SK-N-SH treated with all-trans-retinoic acid at 6 μM for 48 hours (cell line): Measurements from ENCODE around the gene TAOK1.
"Not testable (repeated sequence)": the region's sequence is repeated elsewhere in the genome, so short reads cannot be mapped to it uniquely, and the experiment has no call there.

ENCODE experiments used
- ATAC-seq: fragments of 200-7000 bp; cut with Tn5 transposase; 3 replicates; pipeline ENCODE4 v1.9.1; 2020; ENCODE audit warnings: mild to moderate bottlenecking, moderate library complexity
- ARNTL ChIP-seq: fragments of 450-650 bp; formaldehyde crosslinking; IDR thresholded peaks from 2 replicates; pipeline ENCODE4 v1.5.0; 2020; ENCODE audit warnings: low read depth, mild to moderate bottlenecking, moderate library complexity, borderline replicate concordance
- BACH2 ChIP-seq: fragments of 250-450 bp; sonication (Bioruptor Pico); IDR thresholded peaks from 2 replicates; pipeline ENCODE4 v1.9.0; 2021; ENCODE audit warnings: mild to moderate bottlenecking, borderline replicate concordance
- CSDC2 ChIP-seq: fragments of 250-450 bp; sonication (Bioruptor Pico); IDR thresholded peaks from 2 replicates; pipeline ENCODE4 v1.5.0; 2020; ENCODE audit warnings: mild to moderate bottlenecking, moderate library complexity
- GLIS3 ChIP-seq: fragments of 250-450 bp; sonication (Bioruptor Pico); IDR thresholded peaks from 2 replicates; pipeline ENCODE4 v1.5.0; 2020; ENCODE audit warnings: mild to moderate bottlenecking, moderate library complexity
- ISL1 ChIP-seq: fragments of 250-450 bp; sonication (Bioruptor Pico); IDR thresholded peaks from 2 replicates; pipeline ENCODE4 v2.1.2; 2022; ENCODE audit warnings: mild to moderate bottlenecking, moderate library complexity
- OSR1 ChIP-seq: fragments of 250-450 bp; sonication (Bioruptor Pico); IDR thresholded peaks from 2 replicates; pipeline ENCODE4 v1.8.0; 2022; ENCODE audit warnings: moderate library complexity, mild to moderate bottlenecking, inconsistent platforms
- PATZ1 ChIP-seq: fragments of 250-450 bp; sonication (Bioruptor Pico); IDR thresholded peaks from 2 replicates; pipeline ENCODE4 v1.8.0; 2020; ENCODE audit warnings: mild to moderate bottlenecking, moderate library complexity, borderline replicate concordance
- POU6F1 ChIP-seq: fragments of 250-450 bp; sonication (Bioruptor Pico); IDR thresholded peaks from 2 replicates; pipeline ENCODE4 v1.8.0; 2021; ENCODE audit warnings: low read depth, mild to moderate bottlenecking, moderate library complexity, borderline replicate concordance
- PPARA ChIP-seq: fragments of 250-450 bp; sonication (Bioruptor Pico); IDR thresholded peaks from 2 replicates; pipeline ENCODE4 v1.5.0; 2020; ENCODE audit warnings: mild to moderate bottlenecking, borderline replicate concordance
- RARB ChIP-seq: fragments of 250-450 bp; sonication (Bioruptor Pico); IDR thresholded peaks from 2 replicates; pipeline ENCODE4 v1.8.0; 2021; ENCODE audit warnings: mild to moderate bottlenecking, moderate library complexity
- SNAI2 ChIP-seq: fragments of 250-450 bp; sonication (Bioruptor Pico); IDR thresholded peaks from 2 replicates; pipeline ENCODE4 v1.5.0; 2020; ENCODE audit warnings: mild to moderate bottlenecking, moderate library complexity
- TCF4 ChIP-seq: fragments of 250-450 bp; sonication (Bioruptor Pico); IDR thresholded peaks from 2 replicates; pipeline ENCODE4 v1.8.0; 2021; ENCODE audit warnings: mild to moderate bottlenecking, moderate library complexity, borderline replicate concordance
- TOX ChIP-seq: fragments of 250-450 bp; sonication (Bioruptor Pico); IDR thresholded peaks from 2 replicates; pipeline ENCODE4 v1.8.0; 2021; ENCODE audit warnings: mild to moderate bottlenecking, moderate library complexity, borderline replicate concordance
- TSHZ2 ChIP-seq: fragments of 250-450 bp; sonication (Bioruptor Pico); IDR thresholded peaks from 2 replicates; pipeline ENCODE4 v1.5.0; 2020; ENCODE audit warnings: mild to moderate bottlenecking, moderate library complexity
- ZC3H10 ChIP-seq: fragments of 250-450 bp; sonication (Bioruptor Pico); IDR thresholded peaks from 2 replicates; pipeline ENCODE4 v1.5.1; 2021; ENCODE audit warnings: mild to moderate bottlenecking, moderate library complexity
- ZFP3 ChIP-seq: fragments of 250-450 bp; sonication (Bioruptor Pico); IDR thresholded peaks from 2 replicates; pipeline ENCODE4 v1.5.0; 2020; ENCODE audit warnings: mild to moderate bottlenecking, moderate library complexity
- ZFP30 ChIP-seq: fragments of 450-650 bp; formaldehyde crosslinking; IDR thresholded peaks from 2 replicates; pipeline ENCODE4 v1.5.0; 2022; ENCODE audit warnings: mild to moderate bottlenecking, moderate library complexity
- ZNF565 ChIP-seq: fragments of 450-650 bp; formaldehyde crosslinking; conservative IDR thresholded peaks from 2 replicates; pipeline ENCODE4 v1.5.0; 2020; ENCODE audit warnings: low read depth, mild to moderate bottlenecking, moderate library complexity
- ZNF70 ChIP-seq: fragments of 450-650 bp; formaldehyde crosslinking; IDR thresholded peaks from 2 replicates; pipeline ENCODE4 v1.5.0; 2020; ENCODE audit warnings: mild to moderate bottlenecking, moderate library complexity
- ZNF8 ChIP-seq: fragments of 450-650 bp; formaldehyde crosslinking; IDR thresholded peaks from 2 replicates; pipeline ENCODE4 v1.5.0; 2020; ENCODE audit warnings: mild to moderate bottlenecking, moderate library complexity
- TF ChIP-seq, protein P1 (sequence below): fragments of 250-450 bp; sonication (Bioruptor Pico); IDR thresholded peaks from 2 replicates; pipeline ENCODE4 v1.5.1; 2020; ENCODE audit warnings: low read depth, mild to moderate bottlenecking, moderate library complexity
- TF ChIP-seq, protein P2 (sequence below): fragments of 250-450 bp; sonication (Bioruptor Pico); IDR thresholded peaks from 2 replicates; pipeline ENCODE4 v1.5.1; 2021; ENCODE audit warnings: mild to moderate bottlenecking, moderate library complexity

TAOK1 gene

DNA sequence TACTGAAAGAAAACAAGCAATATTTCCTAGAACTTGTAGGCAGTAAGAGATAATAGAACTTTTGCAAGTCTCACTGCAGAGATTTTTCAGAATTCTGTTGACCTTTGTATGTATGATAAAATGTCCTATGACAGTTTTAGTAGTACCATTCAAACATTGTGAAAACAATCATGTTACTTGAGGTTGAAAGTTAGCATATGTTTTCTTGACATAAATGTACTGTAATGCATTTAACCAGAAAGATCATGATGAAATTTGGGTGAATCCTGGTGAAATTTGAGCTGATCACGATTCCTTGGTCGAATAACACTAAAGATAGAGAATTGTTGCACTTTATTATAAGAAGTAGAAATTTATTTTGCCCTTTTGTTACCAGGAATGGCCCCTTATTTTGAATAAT, 85.7 kb downstream of the TAOK1 start (continued):
- TF ChIP-seq PATZ1 (CRISPR knock-in tag): no peak
- no peak for TF ChIP-seq BACH2
- TF ChIP-seq PPARA (CRISPR knock-in tag): no peak
- no peak for TF ChIP-seq TOX
- TF ChIP-seq RARB: no peak
- TF ChIP-seq ZNF70 (CRISPR knock-in tag): no peak

GRCh38 chr17:29480249-29480928, 90.2 kb downstream of the TAOK1 start:
- not testable (repeated sequence) for ATAC-seq

- TF ChIP-seq TCF4 (CRISPR knock-in tag) (no peak), BACH2 (no peak), ZC3H10 (CRISPR knock-in tag) (no peak), ZFP3 (CRISPR knock-in tag) (no peak), TSHZ2 (CRISPR knock-in tag) (no peak), GLIS3 (CRISPR knock-in tag) (no peak), ARNTL (CRISPR knock-in tag) (no peak), OSR1 (CRISPR knock-in tag) (no peak), POU6F1 (CRISPR knock-in tag) (no peak), ZNF8 (CRISPR knock-in tag) (no peak), SNAI2 (no peak), ZFP30 (CRISPR knock-in tag) (no peak), PPARA (CRISPR knock-in tag) (no peak), ISL1 (no peak), ZNF565 (CRISPR knock-in tag) (no peak)
- TF ChIP-seq, protein P1, sequence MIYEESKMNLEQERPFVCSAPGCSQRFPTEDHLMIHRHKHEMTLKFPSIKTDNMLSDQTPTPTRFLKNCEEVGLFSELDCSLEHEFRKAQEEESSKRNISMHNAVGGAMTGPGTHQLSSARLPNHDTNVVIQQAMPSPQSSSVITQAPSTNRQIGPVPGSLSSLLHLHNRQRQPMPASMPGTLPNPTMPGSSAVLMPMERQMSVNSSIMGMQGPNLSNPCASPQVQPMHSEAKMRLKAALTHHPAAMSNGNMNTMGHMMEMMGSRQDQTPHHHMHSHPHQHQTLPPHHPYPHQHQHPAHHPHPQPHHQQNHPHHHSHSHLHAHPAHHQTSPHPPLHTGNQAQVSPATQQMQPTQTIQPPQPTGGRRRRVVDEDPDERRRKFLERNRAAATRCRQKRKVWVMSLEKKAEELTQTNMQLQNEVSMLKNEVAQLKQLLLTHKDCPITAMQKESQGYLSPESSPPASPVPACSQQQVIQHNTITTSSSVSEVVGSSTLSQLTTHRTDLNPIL: no peak
- ATAC-seq: no peak
Measured at GRCh38 chr17:29483503-29483902, 93.3 kb downstream of the TAOK1 start.

DNA sequence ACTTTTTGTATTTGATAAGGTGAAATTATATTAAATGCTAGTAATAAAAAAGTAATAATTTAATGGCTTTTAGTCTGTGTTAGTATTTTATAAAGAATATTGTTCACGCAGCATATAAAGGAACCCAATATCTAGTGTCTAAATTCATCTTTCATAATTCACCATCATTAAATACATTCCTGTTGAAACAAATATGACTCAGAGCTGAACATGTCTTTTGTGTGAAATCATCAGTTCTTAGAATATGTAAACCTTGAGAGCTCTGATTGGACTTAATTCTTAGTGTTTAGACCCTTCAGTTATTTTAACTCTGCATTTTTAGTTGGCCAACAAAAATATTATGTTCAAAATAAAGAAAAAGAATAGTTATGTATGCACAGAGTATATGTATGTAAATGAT, 104.8 kb downstream of the TAOK1 start:
- no peak for ATAC-seq
- TF ChIP-seq TOX (no peak), ISL1 (no peak), ZC3H10 (CRISPR knock-in tag) (no peak), PATZ1 (CRISPR knock-in tag) (no peak), SNAI2 (no peak), ZNF70 (CRISPR knock-in tag) (no peak), RARB (no peak), ARNTL (CRISPR knock-in tag) (no peak), GLIS3 (CRISPR knock-in tag) (no peak), CSDC2 (CRISPR knock-in tag) (no peak), ZNF565 (CRISPR knock-in tag) (no peak)
- TF ChIP-seq, protein P1: no peak
- TF ChIP-seq, protein P2, sequence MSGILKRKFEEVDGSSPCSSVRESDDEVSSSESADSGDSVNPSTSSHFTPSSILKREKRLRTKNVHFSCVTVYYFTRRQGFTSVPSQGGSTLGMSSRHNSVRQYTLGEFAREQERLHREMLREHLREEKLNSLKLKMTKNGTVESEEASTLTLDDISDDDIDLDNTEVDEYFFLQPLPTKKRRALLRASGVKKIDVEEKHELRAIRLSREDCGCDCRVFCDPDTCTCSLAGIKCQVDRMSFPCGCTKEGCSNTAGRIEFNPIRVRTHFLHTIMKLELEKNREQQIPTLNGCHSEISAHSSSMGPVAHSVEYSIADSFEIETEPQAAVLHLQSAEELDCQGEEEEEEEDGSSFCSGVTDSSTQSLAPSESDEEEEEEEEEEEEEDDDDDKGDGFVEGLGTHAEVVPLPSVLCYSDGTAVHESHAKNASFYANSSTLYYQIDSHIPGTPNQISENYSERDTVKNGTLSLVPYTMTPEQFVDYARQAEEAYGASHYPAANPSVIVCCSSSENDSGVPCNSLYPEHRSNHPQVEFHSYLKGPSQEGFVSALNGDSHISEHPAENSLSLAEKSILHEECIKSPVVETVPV (CRISPR knock-in tag): no peak
